ENCODE data around the gene LY6G5C. TPM values are rescaled to one million over a fixed set of nuclear protein-coding genes. Genes with fewer than 3 reads are reported as not detected.

Gene LY6G5C
- total and polyA plus RNA-seq, 9 of the 15 experiments (the other 6 are each of a cell fraction or from before 2014, with no cell fraction given), result 0.10 to 0.67 (median 0.46) TPM; not detected in 4

DNA sequence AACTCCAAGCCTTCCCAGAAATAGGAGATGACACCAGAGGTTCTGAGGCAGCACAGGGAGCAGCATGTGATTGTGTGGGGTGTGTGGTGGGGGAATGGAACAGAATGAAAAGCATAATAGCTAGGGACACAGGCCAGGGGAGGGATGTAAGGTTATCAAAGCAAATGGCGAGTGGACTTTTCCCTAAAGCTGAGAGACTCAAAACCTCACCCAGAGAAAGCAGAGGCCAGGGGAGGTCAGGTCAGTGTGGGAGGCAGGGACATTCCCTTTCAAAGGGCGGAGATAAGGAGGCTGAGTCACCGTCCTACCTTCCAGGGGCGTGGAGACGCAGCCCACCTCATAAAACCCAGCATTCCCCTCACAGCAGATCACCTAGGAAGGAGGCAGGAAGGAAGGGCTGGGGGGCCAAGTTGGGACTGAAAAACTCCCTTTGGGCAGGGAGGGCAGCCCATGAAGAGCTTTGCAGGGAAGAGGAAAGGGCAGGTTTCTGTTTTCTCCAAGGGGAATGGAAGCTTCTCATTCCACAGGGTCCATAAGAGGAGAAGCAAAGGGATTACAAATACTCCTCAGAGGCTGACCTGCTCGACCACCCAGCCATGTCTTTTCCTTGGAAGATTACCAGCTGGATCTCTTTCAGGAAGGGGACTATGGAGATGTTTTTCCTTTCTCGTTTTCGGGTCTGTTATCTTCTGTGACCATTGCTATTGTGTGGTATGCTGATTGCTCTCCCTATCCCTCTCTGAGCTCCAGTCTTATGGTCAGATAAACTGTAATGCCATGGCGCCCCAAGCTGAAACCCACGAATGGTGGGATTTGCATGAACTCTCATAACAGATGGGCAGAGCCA, 9.6 kb upstream of the LY6G5C start (continued):
- TF ChIP-seq TBL1XR1 (IDR thresholded peaks at IDR 0.05; ENCODE audit: low read length in 2 of 2) (peak in 1 of 2 experiments; percentile 92; a peak in 3 of 4 replicates), ZNF589 (CRISPR knock-in tag; IDR thresholded peaks at IDR 0.05; ENCODE audit: low read depth) (peak; percentile 81; the same call in 1 of the 2 replicates), TCF7 (IDR thresholded peaks at IDR 0.05; ENCODE audit: borderline replicate concordance) (peak; percentile 95), ZNF644 (tag; IDR thresholded peaks at IDR 0.05; ENCODE audit: low read depth) (0 out of 2 replicates have a peak, but pooled peaks have one; percentile 17), KDM1A (IDR thresholded peaks at IDR 0.05) (peak; percentile 89 to 92), CXXC5 (CRISPR knock-in tag; IDR thresholded peaks at IDR 0.05) (peak; percentile 91), ZBTB26 (CRISPR knock-in tag; IDR thresholded peaks at IDR 0.05) (peak; percentile 86), SMC3 (conservative IDR thresholded peaks at IDR 0.05; ENCODE audit: insufficient read depth, low read depth, low read length) (peak; percentile 5; the same call in 1 of the 2 replicates), JUND (IDR thresholded peaks at IDR 0.05; ENCODE audit: borderline replicate concordance, low read depth, low read length) (peak; percentile 100), JUND (tag; IDR thresholded peaks at IDR 0.05; ENCODE audit: borderline replicate concordance, low read depth, low read length) (peak; percentile 99; the same call in 2 of the 3 replicates), U2AF2 (optimal IDR thresholded peaks at IDR 0.05; ENCODE audit: low read depth, low read length) (no peak), SNIP1 (IDR thresholded peaks at IDR 0.05; ENCODE audit: low read depth) (no peak), JUN (IDR thresholded peaks at IDR 0.05; ENCODE audit: borderline replicate concordance, low read depth, low read length) (peak; percentile 98), JUN (CRISPR knock-in tag; IDR thresholded peaks at IDR 0.05; ENCODE audit: borderline replicate concordance) (0 out of 2 replicates have a peak, but pooled peaks have one; percentile 46), NCOR1 (IDR thresholded peaks at IDR 0.05) (peak; percentile 81), TOE1 (IDR thresholded peaks at IDR 0.05; ENCODE audit: borderline replicate concordance) (peak; percentile 78; the same call in 1 of the 2 replicates), TOE1 (CRISPR knock-in tag; IDR thresholded peaks at IDR 0.05; ENCODE audit: borderline replicate concordance, low read depth) (peak; percentile 58; the same call in 1 of the 2 replicates), RAD51 (IDR thresholded peaks at IDR 0.05; ENCODE audit: borderline replicate concordance, low read depth) (0 out of 2 replicates have a peak, but pooled peaks have one; percentile 17), FOXK2 (conservative IDR thresholded peaks at IDR 0.05 in 1 of 2, IDR thresholded peaks at IDR 0.05 in 1 of 2; ENCODE audit: low read depth in 2 of 2) (peak; percentile 15 to 49; a peak in 2 of 4 replicates), SMARCC2 (IDR thresholded peaks at IDR 0.05; ENCODE audit: low read depth) (peak; percentile 99), TBP (optimal IDR thresholded peaks at IDR 0.05; ENCODE audit: low read depth, low read length) (peak; percentile 10), ATF1 (CRISPR knock-in tag; IDR thresholded peaks at IDR 0.05) (no peak), ATF1 (tag; IDR thresholded peaks at IDR 0.05) (peak; percentile 71)
- TF ChIP-seq, protein P1, sequence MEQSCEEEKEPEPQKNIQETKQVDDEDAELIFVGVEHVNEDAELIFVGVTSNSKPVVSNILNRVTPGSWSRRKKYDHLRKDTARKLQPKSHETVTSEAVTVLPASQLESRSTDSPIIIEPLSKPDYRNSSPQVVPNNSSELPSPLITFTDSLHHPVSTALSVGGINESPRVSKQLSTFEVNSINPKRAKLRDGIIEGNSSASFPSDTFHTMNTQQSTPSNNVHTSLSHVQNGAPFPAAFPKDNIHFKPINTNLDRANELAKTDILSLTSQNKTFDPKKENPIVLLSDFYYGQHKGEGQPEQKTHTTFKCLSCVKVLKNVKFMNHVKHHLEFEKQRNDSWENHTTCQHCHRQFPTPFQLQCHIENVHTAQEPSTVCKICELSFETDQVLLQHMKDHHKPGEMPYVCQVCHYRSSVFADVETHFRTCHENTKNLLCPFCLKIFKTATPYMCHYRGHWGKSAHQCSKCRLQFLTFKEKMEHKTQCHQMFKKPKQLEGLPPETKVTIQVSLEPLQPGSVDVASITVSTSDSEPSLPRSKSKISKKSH (CRISPR knock-in tag; IDR thresholded peaks at IDR 0.05), result no peak
